Heart left ventricle (tissue), 16 donors: ENCODE data around the gene CCM2L. TPM values are rescaled to one million over a fixed set of nuclear protein-coding genes. Genes with fewer than 3 reads are reported as not detected.

Experiments used
- ATAC-seq, 4 donors: fragments of 200-7000 bp; cut with Tn5 transposase; one replicate each; pipeline ENCODE4 v1.9.1; 2020 to 2022; ENCODE audit warnings: moderate library complexity in 4 of 4, mild to moderate bottlenecking in 3 of 4, moderate number of reproducible peaks in 1 of 4
- DNase-seq, 5 donors: peaks; one replicate each; pipeline ENCODE4 v3.0.0-alpha.2; 2020
- H3K27ac ChIP-seq, 12 donors: fragments of 200-600 bp; sonication (generic) in 4 of 12; one replicate each; pipeline versions ENCODE4 v1.5.0 to v1.8.0; 2016 to 2022; ENCODE audit warnings: mild to moderate bottlenecking in 2 of 12
- H3K27me3 ChIP-seq, 9 donors: fragments of 200-600 bp; sonication (generic) in 2 of 9; one replicate each; pipeline versions ENCODE4 v1.5.1 to v1.8.0; 2016 to 2022; ENCODE audit warnings: mild to moderate bottlenecking in 3 of 9
- H3K36me3 ChIP-seq, 9 donors: fragments of 200-600 bp; sonication (generic) in 2 of 9; one replicate each; pipeline versions ENCODE4 v1.5.0 to v1.8.0; 2018 to 2022; ENCODE audit warnings: mild to moderate bottlenecking in 2 of 9
- H3K4me1 ChIP-seq, 12 donors: fragments of 200-600 bp; sonication (generic) in 4 of 12; one replicate each; pipeline versions ENCODE4 v1.5.0 to v1.8.0; 2016 to 2022; ENCODE audit warnings: mild to moderate bottlenecking in 3 of 12
- H3K4me3 ChIP-seq, 12 donors: fragments of 200-600 bp; sonication (generic) in 4 of 12; one replicate each; pipeline versions ENCODE4 v1.5.0 to v1.8.0; 2017 to 2022; ENCODE audit warnings: mild to moderate bottlenecking in 9 of 12, moderate library complexity in 4 of 12
- H3K9me3 ChIP-seq, 12 donors: fragments of 200-600 bp; sonication (generic) in 4 of 12; one replicate each; pipeline versions ENCODE4 v1.5.0 to v1.8.0; 2016 to 2022; ENCODE audit warnings: mild to moderate bottlenecking in 1 of 12
- CTCF ChIP-seq, 12 donors: fragments of 200-600 bp; sonication (generic) in 4 of 12; IDR thresholded peaks; one replicate each; pipeline versions ENCODE4 v1.5.0 to v1.8.0; 2018 to 2022; ENCODE audit warnings: antibody characterized with exemption in 12 of 12, mild to moderate bottlenecking in 5 of 12
- POLR2A ChIP-seq, 2 donors: fragments of 450-650 bp; IDR thresholded peaks; one replicate each; pipeline ENCODE4 v1.6.1; 2017; ENCODE audit warnings: antibody characterized with exemption in 2 of 2, mild to moderate bottlenecking in 2 of 2, moderate library complexity in 2 of 2
- WGBS, 4 donors: extraction: QIAGEN DNeasy Blood & Tissue Kit in 2 of 4; methylation state at CpG; one replicate each; pipeline versions ENCODE4 v1.1.5 to v1.1.7; 2013 to 2018; 5-methylcytosine and 5-hydroxymethylcytosine counted together
- intact Hi-C, 10 donors: fragments of 100-400 bp; cut with DNase I; formaldehyde crosslinking; loops; one replicate each; pipeline versions ENCODE4 v1.11.1 to v1.14.2; 2022
- polyA plus RNA-seq, 2 donors: library from polyadenylated mRNA; stranded (reverse); fragments of 200-250 nt; gene quantifications; one replicate each; pipeline ENCODE4 v1.2.3, GENCODE V29; 2013
- total RNA-seq, 9 donors: library from RNA; depleted of rRNA in 2 of 9; stranded (reverse); fragments of >200 nt in 2 of 9; fragmentation: NEBNext Ultra II Directional in 3 of 9; extraction: Animal tissue kit (Norgen Biotek cat#: 25700) in 3 of 9; gene quantifications; one replicate each; pipeline versions ENCODE4 v1.1.0 to v1.2.4, GENCODE V29; 2016 to 2023
- donor health status: ischemic (EF 13 %, LVEDD 7.1; RV severe dilation, severe dysfunction).
- donor health status: healthy with polysubstance abuse.
- donor health status: DM: no; HTN: yes; CAD: no.
- donor health status: DM: no; HTN: no; CAD: no.
- donor health status: ischemic (EF 25% LVEDD 6.9; RV normal size, moderate dysfunction).
- donor health status: ischemic (EF 25% LVEDD 5.7; RV mildly dilated, moderate dysfunction).
- donor health status: healthy.
- donor health status: DM: yes; HTN: yes; CAD: no.
- donor health status: ischemic (EF 35%, LVEDD 5.7; RV mildly dilated, moderate dysfunction).
- donor health status: nonischemic (EF 11% LVEDD 7.7; RV severe dilation, severe dysfunction).
- donor health status: DM: yes; HTN: yes; CAD: no.
- donor health status: PGD.
- donor health status: ischemic (EF 29% LVEDD 5.4; RV normal size, mild dysfunction).
- donor health status: nonischemic (EF 23%, LVEDD 6.1; RV moderate dilation, normal function).

CCM2L gene
- total and polyA plus RNA-seq, 11 donors: 3.4 to 14.8 (median 9.6) TPM

- Histone ChIP-seq H3K4me3 (no peak overlapping the region), H3K9me3 (peaks cover 0 to 6% (median 0%) of the 10 kb centered on the region in 12 donors), H3K27me3 (peaks cover 0 to 28% (median 5%) of the 10 kb centered on the region in 9 donors), H3K27ac (peak overlapping the region in 1 of 12 donors; percentile 44), H3K36me3 (peaks cover 0 to 2% (median 0%) of the 10 kb centered on the region in 9 donors), H3K4me1 (peaks cover 3 to 77% (median 8%) of the 10 kb centered on the region in 12 donors)
- DNase-seq: no peak
- intact Hi-C loops: loop anchor here in 8 of 10 donors (5.0 to 10.0 kb wide), 5 partner anchors 57 to 619 kb away; partner anchors contain the start of gene PDRG1 (in 1 of the 8)
- TF ChIP-seq CTCF (IDR thresholded peaks at IDR 0.05) (no peak), POLR2A (IDR thresholded peaks at IDR 0.05) (no peak)
- ATAC-seq: no peak
- 81 to 90% (median 87%) methylated on average over 8 of the region's 8 CpGs for WGBS, 4 donors
These were observed 25.2 kb downstream of the CCM2L start for GRCh38 chr20:32035426-32035779.

GRCh38 chr20:32036252-32036651 lies 26.0 kb downstream of the CCM2L start:
- H3K27ac ChIP-seq: no peak overlapping the region
- peaks cover 1 to 79% (median 4%) of the 10 kb centered on the region in 12 donors for H3K4me1 ChIP-seq
- DNase-seq (no peak), ATAC-seq (no peak)
- H3K27me3 ChIP-seq: peaks cover 0 to 23% (median 5%) of the 10 kb centered on the region in 9 donors
- WGBS, 4 donors: 56 to 64% (median 59%) methylated on average over 4 of the region's 4 CpGs
- H3K9me3 ChIP-seq: peaks cover 0 to 6% (median 0%) of the 10 kb centered on the region in 12 donors
- peaks cover 0 to 2% (median 0%) of the 10 kb centered on the region in 9 donors for H3K36me3 ChIP-seq
- H3K4me3 ChIP-seq: no peak overlapping the region
- intact Hi-C loops: loop anchor here in 8 of 10 donors (5.0 to 10.0 kb wide), 5 partner anchors 56 to 619 kb away; partner anchors contain the start of gene PDRG1 (in 1 of the 8)
- TF ChIP-seq CTCF (IDR thresholded peaks at IDR 0.05): no peak
- TF ChIP-seq POLR2A (IDR thresholded peaks at IDR 0.05): no peak

- Histone ChIP-seq H3K27ac (no peak overlapping the region), H3K4me1 (peaks cover 0 to 79% (median 1%) of the 10 kb centered on the region in 12 donors), H3K9me3 (peaks cover 0 to 6% (median 0%) of the 10 kb centered on the region in 12 donors), H3K27me3 (peaks cover 0 to 23% (median 5%) of the 10 kb centered on the region in 9 donors), H3K36me3 (peaks cover 0 to 2% (median 0%) of the 10 kb centered on the region in 9 donors), H3K4me3 (no peak overlapping the region)
- 62 to 67% (median 65%) methylated on average over 10 of the region's 10 CpGs for WGBS, 4 donors
- intact Hi-C loops: loop anchor here in 8 of 10 donors (5.0 to 10.0 kb wide), 5 partner anchors 55 to 618 kb away; partner anchors contain the start of gene PDRG1 (in 1 of the 8)
- no peak for DNase-seq
- no peak for TF ChIP-seq POLR2A (IDR thresholded peaks at IDR 0.05)
- no peak for TF ChIP-seq CTCF (IDR thresholded peaks at IDR 0.05)
- no peak for ATAC-seq
These were observed 26.7 kb downstream of the CCM2L start for GRCh38 chr20:32036716-32037485.

- H3K36me3 ChIP-seq: peaks cover 0 to 2% (median 0%) of the 10 kb centered on the region in 9 donors
- ATAC-seq (no peak), DNase-seq (no peak)
- H3K4me1 ChIP-seq: peaks cover 0 to 76% (median 1%) of the 10 kb centered on the region in 12 donors
- H3K27ac ChIP-seq: no peak overlapping the region
- TF ChIP-seq POLR2A (IDR thresholded peaks at IDR 0.05) (no peak), CTCF (IDR thresholded peaks at IDR 0.05) (no peak)
- intact Hi-C loops: loop anchor here in 8 of 10 donors (5.0 to 10.0 kb wide), 5 partner anchors 54 to 617 kb away; partner anchors contain the start of gene PDRG1 (in 1 of the 8)
- H3K9me3 ChIP-seq: peaks cover 0 to 6% (median 0%) of the 10 kb centered on the region in 12 donors
- H3K4me3 ChIP-seq: no peak overlapping the region
- 63 to 91% (median 87%) methylated on average over 4 of the region's 4 CpGs for WGBS, 4 donors
- H3K27me3 ChIP-seq: peaks cover 0 to 23% (median 5%) of the 10 kb centered on the region in 9 donors
These were observed 27.7 kb downstream of the CCM2L start for GRCh38 chr20:32037929-32038328.
